H1 (cell line): ENCODE results near the gene C1S. TPM values are rescaled to one million over a fixed set of nuclear protein-coding genes. Genes with fewer than 3 reads are reported as not detected.
A peak's percentile ranks its signal among the peaks of the same experiment; 100 is the strongest.

Experiments used
- CTCF ChIA-PET: fragments of 300-600 bp; sonication (Branson Sonifier 250); formaldehyde crosslinking; loops from one replicate; lab custom pipeline; 2021; ENCODE audit not compliant: partially characterized antibody; lab: Charles Lee
- POLR2A ChIA-PET: fragments of 300-600 bp; sonication (Branson Sonifier 250); formaldehyde crosslinking; loops from one replicate; lab custom pipeline; 2021; ENCODE audit warnings: inconsistent platforms; ENCODE audit not compliant: partially characterized antibody; lab: Charles Lee
- DNase-seq, 2 experiments: peaks; one replicate each; pipeline versions ENCODE4 v3.0.0 to v3.0.0-alpha.2; 2010 to 2022; ENCODE audit warnings: low spot score in 2 of 2, low read depth in 1 of 2, mixed read lengths in 1 of 2
- FAIRE-seq: peaks from 2 replicates; lab custom pipeline; 2011; peaks lifted over from hg19 to GRCh38; lab: Jason Lieb, UNC
- H2AFZ ChIP-seq: 2 replicates; pipeline ENCODE4 v1.8.1; 2012; ENCODE audit warnings: low read length, inconsistent platforms
- H2AK5ac ChIP-seq: 2 replicates; pipeline ENCODE4 v1.6.1; 2013; ENCODE audit warnings: low read depth, low read length
- H2BK120ac ChIP-seq: replicated peaks from 2 replicates; pipeline ENCODE3; 2013; ENCODE audit warnings: low read depth, low read length, inconsistent platforms
- H2BK12ac ChIP-seq: 2 replicates; pipeline ENCODE4 v1.6.1; 2013; ENCODE audit warnings: low read depth, low read length
- H2BK15ac ChIP-seq: 2 replicates; pipeline ENCODE4 v1.6.1; 2013; ENCODE audit warnings: low read length
- H2BK20ac ChIP-seq: 2 replicates; pipeline ENCODE4 v1.6.1; 2013; ENCODE audit warnings: low read length
- H2BK5ac ChIP-seq: 2 replicates; pipeline ENCODE4 v1.6.1; 2013; ENCODE audit warnings: low read depth, low read length
- H3K14ac ChIP-seq: 2 replicates; pipeline ENCODE4 v1.6.1; 2013; ENCODE audit warnings: inconsistent platforms; ENCODE audit not compliant: insufficient read length
- H3K18ac ChIP-seq: 2 replicates; pipeline ENCODE4 v1.6.1; 2013; ENCODE audit warnings: low read length; ENCODE audit errors: extremely low read depth
- H3K23ac ChIP-seq: 2 replicates; pipeline ENCODE4 v1.6.1; 2013; ENCODE audit warnings: inconsistent platforms; ENCODE audit not compliant: insufficient read length
- H3K23me2 ChIP-seq: 2 replicates; pipeline ENCODE4 v1.6.1; 2013; ENCODE audit warnings: low read depth, low read length
- H3K27ac ChIP-seq: 2 replicates; pipeline ENCODE4 v1.6.1; 2011; ENCODE audit warnings: low read depth, low read length, inconsistent platforms
- H3K27me3 ChIP-seq, 4 experiments: replicated peaks in 1 of 4; 1 replicate in 1 of 4; 2 replicates in 3 of 4; pipeline versions ENCODE4 v1.6.1 to v1.8.1; 2011 to 2013; ENCODE audit warnings: low read length in 3 of 4, mild to moderate bottlenecking in 3 of 4, inconsistent platforms in 2 of 4, mixed read lengths in 2 of 4, moderate library complexity in 1 of 4; ENCODE audit not compliant: control insufficient read depth in 3 of 4, insufficient read depth in 3 of 4; ENCODE audit errors: extremely low read depth in 1 of 4
- H3K36me3 ChIP-seq, 4 experiments: 2 replicates each; pipeline versions ENCODE4 v1.6.1 to v1.8.1; 2011 to 2013; ENCODE audit warnings: mild to moderate bottlenecking in 4 of 4, low read length in 3 of 4, moderate library complexity in 2 of 4, control low read depth in 1 of 4, inconsistent platforms in 1 of 4; ENCODE audit not compliant: insufficient read depth in 4 of 4, control insufficient read depth in 2 of 4
- H3K4ac ChIP-seq: replicated peaks from 2 replicates; pipeline ENCODE3; 2013; ENCODE audit warnings: low read length, low read depth, mixed read lengths, inconsistent platforms; ENCODE audit not compliant: insufficient read length
- H3K4me1 ChIP-seq, 4 experiments: replicated peaks in 1 of 4; 1 replicate in 1 of 4; 2 replicates in 3 of 4; pipeline versions ENCODE4 v1.6.1 to v1.8.1; 2011 to 2013; ENCODE audit warnings: low read length in 3 of 4, inconsistent platforms in 2 of 4, mixed read lengths in 1 of 4; ENCODE audit not compliant: insufficient read depth in 4 of 4, control insufficient read depth in 3 of 4
- H3K4me2 ChIP-seq, 2 experiments: 2 replicates each; pipeline versions ENCODE4 v1.6.1 to v1.8.1; 2011 to 2013; ENCODE audit warnings: low read depth in 2 of 2, low read length in 2 of 2, control low read depth in 1 of 2, inconsistent platforms in 1 of 2, mild to moderate bottlenecking in 1 of 2; ENCODE audit not compliant: insufficient read depth in 1 of 2
- H3K4me3 ChIP-seq, 4 experiments: fragments of 200-600, 300-600 bp in 1 of 4; sonication (generic), shearing (Covaris generic), sonication (Bioruptor Twin) in 1 of 4; 2 replicates each; pipeline versions ENCODE4 v1.5.1 to v1.8.1; 2011 to 2016; ENCODE audit warnings: low read length in 4 of 4, low read depth in 3 of 4, control low read depth in 2 of 4, inconsistent platforms in 2 of 4, mild to moderate bottlenecking in 2 of 4, mixed read lengths in 1 of 4, moderate library complexity in 1 of 4; ENCODE audit not compliant: insufficient read depth in 2 of 4; ENCODE audit errors: extremely low read depth in 1 of 4
- H3K56ac ChIP-seq: replicated peaks from 2 replicates; pipeline ENCODE3; 2013; ENCODE audit warnings: low read depth, mild to moderate bottlenecking, mixed read lengths, low read length, inconsistent platforms; ENCODE audit not compliant: insufficient read length
- H3K79me1 ChIP-seq: 2 replicates; pipeline ENCODE4 v1.6.1; 2013; ENCODE audit warnings: low read depth, low read length, control low read depth
- H3K79me2 ChIP-seq, 2 experiments: 2 replicates each; pipeline versions ENCODE4 v1.6.1 to v1.8.1; 2012 to 2013; ENCODE audit warnings: low read length in 2 of 2, mild to moderate bottlenecking in 2 of 2, inconsistent platforms in 1 of 2; ENCODE audit not compliant: insufficient read depth in 2 of 2, control insufficient read depth in 1 of 2
- H3K9ac ChIP-seq, 4 experiments: replicated peaks in 1 of 4; 1 replicate in 1 of 4; 2 replicates in 3 of 4; pipeline versions ENCODE4 v1.6.1 to v1.8.1; 2011 to 2013; ENCODE audit warnings: low read depth in 3 of 4, low read length in 3 of 4, control low read depth in 2 of 4, mild to moderate bottlenecking in 2 of 4, moderate library complexity in 2 of 4, inconsistent platforms in 1 of 4; ENCODE audit errors: extremely low read depth in 1 of 4
- H3K9me3 ChIP-seq, 2 experiments: 2 replicates each; pipeline versions ENCODE4 v1.6.1 to v1.8.1; 2012 to 2013; ENCODE audit warnings: mild to moderate bottlenecking in 2 of 2, moderate library complexity in 2 of 2, control low read depth in 1 of 2, inconsistent platforms in 1 of 2, low read depth in 1 of 2, low read length in 1 of 2, mixed read lengths in 1 of 2; ENCODE audit not compliant: insufficient read depth in 2 of 2
- H4K20me1 ChIP-seq, 2 experiments: replicated peaks in 1 of 2; 2 replicates each; pipeline versions ENCODE3 to v1.8.1; 2011 to 2013; ENCODE audit warnings: inconsistent platforms in 2 of 2, low read length in 2 of 2, mild to moderate bottlenecking in 1 of 2; ENCODE audit not compliant: insufficient read depth in 2 of 2, control insufficient read depth in 1 of 2
- H4K5ac ChIP-seq: 2 replicates; pipeline ENCODE4 v1.6.1; 2013; ENCODE audit warnings: low read length, low read depth, mixed read lengths, inconsistent platforms; ENCODE audit not compliant: insufficient read length
- H4K8ac ChIP-seq: 2 replicates; pipeline ENCODE4 v1.8.0; 2013; ENCODE audit warnings: mild to moderate bottlenecking, moderate library complexity, low read length, inconsistent platforms; ENCODE audit not compliant: insufficient read depth; ENCODE audit errors: extremely low read depth
- H4K91ac ChIP-seq: replicated peaks from 2 replicates; pipeline ENCODE3; 2013; ENCODE audit warnings: low read length, mixed read lengths, inconsistent platforms; ENCODE audit not compliant: insufficient read length
- CEBPB ChIP-seq: IDR thresholded peaks from 2 replicates; pipeline ENCODE4 v1.6.1; 2012; ENCODE audit warnings: low read depth, low read length
- POLR2A ChIP-seq, 2 experiments: IDR thresholded peaks; 1 replicate in 1 of 2; 2 replicates in 1 of 2; pipeline ENCODE4 v1.6.1; 2011; ENCODE audit warnings: low read depth in 2 of 2, low read length in 2 of 2, mild to moderate bottlenecking in 2 of 2; ENCODE audit errors: control extremely low read depth in 1 of 2
- SAP30 ChIP-seq: fragments of 300-600 bp; sonication (generic); IDR thresholded peaks from 2 replicates; pipeline ENCODE4 v1.7.1; 2012; ENCODE audit warnings: low read length, moderate library complexity, mild to moderate bottlenecking, inconsistent platforms; ENCODE audit not compliant: insufficient read depth, insufficient replicate concordance
- TAF1 ChIP-seq: IDR thresholded peaks from 2 replicates; pipeline ENCODE4 v1.6.1; 2011; ENCODE audit warnings: mild to moderate bottlenecking, low read depth, low read length
- WGBS, 2 experiments: shearing (Covaris generic) in 1 of 2; methylation state at CpG; one replicate each; pipeline versions ENCODE4 v1.1.6 to v1.1.7; 2013 to 2015; ENCODE audit warnings: low lambda C conversion rate in 2 of 2, mixed read lengths in 2 of 2, inconsistent platforms in 1 of 2, low coverage in 1 of 2, missing lambda C conversion rate in 1 of 2; ENCODE audit not compliant: insufficient replicate concordance in 2 of 2, insufficient coverage in 1 of 2, insufficient read length in 1 of 2; ENCODE audit errors: extremely low coverage in 1 of 2, missing lambda C conversion rate in 1 of 2; 5-methylcytosine and 5-hydroxymethylcytosine counted together
- polyA plus RNA-seq, 7 experiments: library from polyadenylated mRNA; depleted of rRNA in 3 of 7; stranded (reverse) in 5 of 7; unstranded in 2 of 7; fragments of >200 nt in 5 of 7; fragments of 200-250 nt in 2 of 7; gene quantifications; 1 replicate in 5 of 7; 2 replicates in 1 of 7; 4 replicates in 1 of 7; pipeline versions ENCODE4 v1.2.1 to v1.2.3, GENCODE V29; 2011 to 2013; ENCODE audit warnings: missing spikeins in 2 of 7, mixed read lengths in 2 of 7
- total RNA-seq: library from RNA; stranded (reverse); fragmentation: NEBNext Ultra II Directional; extraction: Animal tissue kit (Norgen Biotek cat#: 25700); gene quantifications from 2 replicates; pipeline ENCODE4 v1.2.1, GENCODE V29; 2021
- TF ChIP-seq, protein P1 (sequence below), 3 experiments: IDR thresholded peaks; 1 replicate in 2 of 3; 2 replicates in 1 of 3; pipeline versions ENCODE4 v1.5.1 to v1.6.1; 2011; ENCODE audit warnings: low read length in 3 of 3, mild to moderate bottlenecking in 3 of 3, inconsistent platforms in 2 of 3, low read depth in 1 of 3, moderate library complexity in 1 of 3; ENCODE audit not compliant: insufficient read depth in 1 of 3; ENCODE audit errors: control extremely low read depth in 1 of 3
- TF ChIP-seq, protein P2 (sequence below): IDR thresholded peaks from 2 replicates; pipeline ENCODE4 v1.6.1; 2012; ENCODE audit warnings: inconsistent platforms
- TF ChIP-seq, protein P3 (sequence below): IDR thresholded peaks from 2 replicates; pipeline ENCODE4 v1.6.1; 2012; ENCODE audit warnings: inconsistent platforms

The C1S gene
- total and polyA plus RNA-seq, 2 of the 8 experiments (the other 6 are each of a cell fraction or from before 2014, with no cell fraction given): 4.4 to 7.3 TPM

DNA sequence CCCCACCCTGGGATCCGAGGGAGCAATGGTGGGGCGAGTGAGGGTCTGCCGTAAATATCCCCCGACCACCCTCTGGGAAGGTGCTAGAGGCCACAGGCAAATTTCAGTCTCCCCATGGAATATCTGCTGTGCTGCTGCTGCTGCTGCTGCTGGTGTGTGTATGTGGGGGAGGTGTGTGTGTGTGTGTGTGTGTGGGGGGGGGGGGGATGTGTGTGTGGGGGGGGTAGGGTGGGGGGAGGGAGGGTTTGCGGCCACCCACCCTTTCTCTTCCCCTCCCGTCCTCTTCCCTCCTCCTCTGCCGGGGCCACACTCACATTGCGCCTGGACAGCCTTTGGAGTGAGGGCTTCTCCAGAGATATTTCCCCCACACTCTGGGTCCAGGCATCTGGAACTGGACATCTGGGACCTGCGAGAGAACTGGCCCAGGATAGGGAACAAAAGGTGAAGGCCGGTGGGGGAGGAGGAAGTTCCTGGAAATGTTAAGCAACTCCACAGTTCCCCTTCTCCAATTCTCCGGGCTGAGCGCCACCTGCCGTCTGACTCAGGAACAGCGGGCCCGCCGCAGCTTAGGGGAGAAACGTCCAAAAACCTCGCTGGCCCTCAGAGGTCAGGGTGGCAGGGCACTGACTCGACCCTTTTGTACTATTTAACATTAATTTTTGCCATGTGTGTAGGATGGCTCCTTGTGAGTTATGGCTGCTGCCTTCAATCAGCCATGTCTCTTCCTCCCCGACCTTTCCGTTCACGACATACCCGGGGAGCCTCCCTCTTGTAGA is 48.5 kb downstream of the C1S start, which contains the start of gene C1RL:
TSS of gene C1RL (minus strand) at position 419 of the 776 bp plus-strand sequence. CDS start at position 385, 34 bp downstream.
- Histone ChIP-seq H3K27me3 (no peaks in the 10 kb centered on the region), H4K91ac (peak within 1 kb of the TSS; percentile 92), H3K79me2 (no peaks in the 10 kb centered on the region), H3K36me3 (no peaks in the 10 kb centered on the region; a peak in 1 of 8 replicates), H4K5ac (peak within 1 kb of the TSS; percentile 92), H2AFZ (no peak within 1 kb of the TSS; the same call in 1 of the 2 replicates), H3K18ac (peak within 1 kb of the TSS; percentile 81), H2BK20ac (peak within 1 kb of the TSS; percentile 75; the same call in 1 of the 2 replicates), H3K27ac (peak within 1 kb of the TSS; percentile 13; the same call in 1 of the 2 replicates), H4K8ac (peak within 1 kb of the TSS; percentile 91), H2AK5ac (no peak within 1 kb of the TSS), H2BK12ac (peak within 1 kb of the TSS; percentile 62), H3K79me1 (no peaks in the 10 kb centered on the region), H3K4me3 (peak within 1 kb of the TSS; percentile 63 to 80 (median 75)), H3K23ac (no peak within 1 kb of the TSS), H3K56ac (peak within 1 kb of the TSS; percentile 63), H3K4ac (no peak within 1 kb of the TSS), H3K14ac (peak within 1 kb of the TSS; percentile 95), H4K20me1 (peaks cover 0 to 1% of the 10 kb centered on the region in 2 experiments), H3K9ac (peak within 1 kb of the TSS; percentile 57 to 75 (median 70); a peak in 6 of 7 replicates), H2BK120ac (peak within 1 kb of the TSS; percentile 58), H2BK5ac (peak within 1 kb of the TSS; percentile 53; the same call in 1 of the 2 replicates), H3K4me1 (0 out of 7 replicates have a peak, but pooled peaks cover 0 to 2% (median 0%) of the 10 kb centered on the region in 4 experiments), H3K9me3 (peaks cover 0 to 3% of the 10 kb centered on the region in 2 experiments; a peak in 2 of 4 replicates), H2BK15ac (peak within 1 kb of the TSS; percentile 31; the same call in 1 of the 2 replicates), H3K23me2 (peaks cover 4% of the 10 kb centered on the region), H3K4me2 (peak within 1 kb of the TSS; percentile 78 to 84)
- DNase-seq (peak; percentile 53 to 99), FAIRE-seq (no peak)
- ChIA-PET CTCF (interaction anchor here (0.6 to 4.2 kb wide), 49 partner anchors 9 to 322 kb away, joined by 3 to 51 read pairs (median 5); partner anchors contain the start of genes C12orf57, C1R, C1S and CLSTN3), POLR2A (interaction anchor here (0.6 to 4.9 kb wide), 24 partner anchors 9 to 242 kb away, joined by 3 to 42 read pairs (median 6); partner anchors contain the start of genes C12orf57, C1R, C1S and CLSTN3)
- 22% methylated on average over 19 of the region's 23 CpGs; no CpG with 5 or more reads in 1 of the 2 experiments for WGBS, 2 experiments
- TF ChIP-seq, protein P1, sequence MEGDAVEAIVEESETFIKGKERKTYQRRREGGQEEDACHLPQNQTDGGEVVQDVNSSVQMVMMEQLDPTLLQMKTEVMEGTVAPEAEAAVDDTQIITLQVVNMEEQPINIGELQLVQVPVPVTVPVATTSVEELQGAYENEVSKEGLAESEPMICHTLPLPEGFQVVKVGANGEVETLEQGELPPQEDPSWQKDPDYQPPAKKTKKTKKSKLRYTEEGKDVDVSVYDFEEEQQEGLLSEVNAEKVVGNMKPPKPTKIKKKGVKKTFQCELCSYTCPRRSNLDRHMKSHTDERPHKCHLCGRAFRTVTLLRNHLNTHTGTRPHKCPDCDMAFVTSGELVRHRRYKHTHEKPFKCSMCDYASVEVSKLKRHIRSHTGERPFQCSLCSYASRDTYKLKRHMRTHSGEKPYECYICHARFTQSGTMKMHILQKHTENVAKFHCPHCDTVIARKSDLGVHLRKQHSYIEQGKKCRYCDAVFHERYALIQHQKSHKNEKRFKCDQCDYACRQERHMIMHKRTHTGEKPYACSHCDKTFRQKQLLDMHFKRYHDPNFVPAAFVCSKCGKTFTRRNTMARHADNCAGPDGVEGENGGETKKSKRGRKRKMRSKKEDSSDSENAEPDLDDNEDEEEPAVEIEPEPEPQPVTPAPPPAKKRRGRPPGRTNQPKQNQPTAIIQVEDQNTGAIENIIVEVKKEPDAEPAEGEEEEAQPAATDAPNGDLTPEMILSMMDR (IDR thresholded peaks at IDR 0.05; ENCODE audit: control extremely low read depth in 1 of 3, insufficient read depth in 1 of 3, low read depth in 1 of 3, low read length in 3 of 3): peak; percentile 82 to 95 (median 91)
- TF ChIP-seq SAP30 (no peak), CEBPB (peak; percentile 98), TAF1 (peak; percentile 37; the same call in 1 of the 2 replicates), POLR2A (IDR thresholded peaks at IDR 0.05; ENCODE audit: control extremely low read depth in 1 of 2, low read depth in 2 of 2, low read length in 2 of 2) (0 out of 3 replicates have a peak, but pooled peaks of 1 of the 2 experiments have one; percentile 3)
- TF ChIP-seq, protein P2, sequence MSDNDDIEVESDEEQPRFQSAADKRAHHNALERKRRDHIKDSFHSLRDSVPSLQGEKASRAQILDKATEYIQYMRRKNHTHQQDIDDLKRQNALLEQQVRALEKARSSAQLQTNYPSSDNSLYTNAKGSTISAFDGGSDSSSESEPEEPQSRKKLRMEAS: no peak
- TF ChIP-seq, protein P3, sequence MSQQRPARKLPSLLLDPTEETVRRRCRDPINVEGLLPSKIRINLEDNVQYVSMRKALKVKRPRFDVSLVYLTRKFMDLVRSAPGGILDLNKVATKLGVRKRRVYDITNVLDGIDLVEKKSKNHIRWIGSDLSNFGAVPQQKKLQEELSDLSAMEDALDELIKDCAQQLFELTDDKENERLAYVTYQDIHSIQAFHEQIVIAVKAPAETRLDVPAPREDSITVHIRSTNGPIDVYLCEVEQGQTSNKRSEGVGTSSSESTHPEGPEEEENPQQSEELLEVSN: no peak
